GM21717 (cell line): Measurements from ENCODE around the gene GPD2.

ENCODE experiments used
- ATAC-seq: cut with Tn5 transposase; IDR thresholded peaks from one replicate; pipeline ENCODE4 v1.9.1; 2021; ENCODE audit warnings: mild to moderate bottlenecking, moderate library complexity; ENCODE audit not compliant: unreplicated experiment

The GPD2 gene

DNA sequence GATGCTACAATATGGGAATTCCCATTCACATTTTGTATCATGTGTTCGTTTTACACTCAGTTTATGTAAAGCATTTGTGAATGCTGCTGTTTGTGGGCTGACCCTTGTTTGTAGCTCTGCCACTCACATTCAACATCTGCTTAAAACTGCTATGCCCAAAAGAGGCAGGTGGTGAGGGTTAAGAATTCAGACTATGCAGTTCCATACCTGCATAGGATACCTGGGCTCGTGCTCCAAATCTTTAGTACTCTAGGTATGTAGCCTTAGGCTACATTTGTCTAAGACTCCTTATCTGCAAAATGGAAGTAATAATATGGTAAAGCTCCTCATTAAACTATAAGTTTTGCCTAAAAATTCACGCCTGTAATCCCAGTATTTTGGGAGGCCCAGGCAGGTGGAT, 199.5 kb downstream of the GPD2 start:
- no peak for ATAC-seq
